ENCODE results near the gene GNS.

- TF ChIP-seq PRDM10 (CRISPR knock-in tag; IDR thresholded peaks at IDR 0.05; ENCODE audit: low read depth) = no peak
- no peak for TF ChIP-seq ZKSCAN5 (CRISPR knock-in tag; IDR thresholded peaks at IDR 0.05)
- no peak for TF ChIP-seq ARNTL (CRISPR knock-in tag; IDR thresholded peaks at IDR 0.05)
- no peak for TF ChIP-seq ZNF607 (CRISPR knock-in tag; IDR thresholded peaks at IDR 0.05; ENCODE audit: borderline replicate concordance)
- no peak for TF ChIP-seq KAT7 (CRISPR knock-in tag; IDR thresholded peaks at IDR 0.05; ENCODE audit: borderline replicate concordance)
- TF ChIP-seq, protein P1, sequence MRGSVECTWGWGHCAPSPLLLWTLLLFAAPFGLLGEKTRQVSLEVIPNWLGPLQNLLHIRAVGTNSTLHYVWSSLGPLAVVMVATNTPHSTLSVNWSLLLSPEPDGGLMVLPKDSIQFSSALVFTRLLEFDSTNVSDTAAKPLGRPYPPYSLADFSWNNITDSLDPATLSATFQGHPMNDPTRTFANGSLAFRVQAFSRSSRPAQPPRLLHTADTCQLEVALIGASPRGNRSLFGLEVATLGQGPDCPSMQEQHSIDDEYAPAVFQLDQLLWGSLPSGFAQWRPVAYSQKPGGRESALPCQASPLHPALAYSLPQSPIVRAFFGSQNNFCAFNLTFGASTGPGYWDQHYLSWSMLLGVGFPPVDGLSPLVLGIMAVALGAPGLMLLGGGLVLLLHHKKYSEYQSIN (CRISPR knock-in tag; IDR thresholded peaks at IDR 0.05; ENCODE audit: borderline replicate concordance) = no peak
- no peak for TF ChIP-seq POGK (CRISPR knock-in tag; conservative IDR thresholded peaks at IDR 0.05)
- TF ChIP-seq HNF1A (IDR thresholded peaks at IDR 0.05; ENCODE audit: low read depth) = no peak
- no peak for TF ChIP-seq HNF1A (CRISPR knock-in tag; IDR thresholded peaks at IDR 0.05; ENCODE audit: borderline replicate concordance)
- TF ChIP-seq BRCA1 (CRISPR knock-in tag; IDR thresholded peaks at IDR 0.05) = no peak
- TF ChIP-seq NBN (conservative IDR thresholded peaks at IDR 0.05) = no peak
- TF ChIP-seq, protein P2, sequence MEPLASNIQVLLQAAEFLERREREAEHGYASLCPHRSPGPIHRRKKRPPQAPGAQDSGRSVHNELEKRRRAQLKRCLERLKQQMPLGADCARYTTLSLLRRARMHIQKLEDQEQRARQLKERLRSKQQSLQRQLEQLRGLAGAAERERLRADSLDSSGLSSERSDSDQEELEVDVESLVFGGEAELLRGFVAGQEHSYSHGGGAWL (CRISPR knock-in tag; IDR thresholded peaks at IDR 0.05) = no peak
These were observed 47.6 kb upstream of the GNS start for GRCh38 chr12:64806593-64807460.

Measured in HepG2 (cell line).